Smooth muscle cell (in vitro differentiated cells): ENCODE results near the gene MBNL3. TPM values are rescaled to one million over a fixed set of nuclear protein-coding genes. Genes with fewer than 3 reads are reported as not detected.

ENCODE experiments used
- DNase-seq: peaks from one replicate; lab custom pipeline; 2025; ENCODE audit not compliant: unreplicated experiment; lab: John Stamatoyannopoulos, UW
- H2AFZ ChIP-seq: fragments of 200-600 bp; sonication (generic); 2 replicates; pipeline ENCODE4 v1.6.0; 2016; ENCODE audit warnings: antibody characterized with exemption, low read depth, mild to moderate bottlenecking
- H3F3A ChIP-seq: fragments of 200-600 bp; sonication (generic); 2 replicates; pipeline ENCODE4 v1.6.0; 2017; ENCODE audit warnings: antibody characterized with exemption, low read depth
- H3K27ac ChIP-seq: fragments of 200-600 bp; sonication (generic); 2 replicates; pipeline ENCODE4 v1.5.1; 2016; ENCODE audit warnings: low read depth, mild to moderate bottlenecking
- H3K27me3 ChIP-seq: fragments of 200-600 bp; sonication (generic); 2 replicates; pipeline ENCODE4 v1.6.1; 2016; ENCODE audit warnings: low read depth, mild to moderate bottlenecking
- H3K36me3 ChIP-seq: fragments of 200-600 bp; sonication (generic); 2 replicates; pipeline ENCODE4 v1.5.1; 2016; ENCODE audit warnings: low read depth
- H3K4me1 ChIP-seq: fragments of 200-600 bp; sonication (generic); 2 replicates; pipeline ENCODE4 v1.5.1; 2016; ENCODE audit warnings: low read depth
- H3K4me2 ChIP-seq: fragments of 200-600 bp; sonication (generic); 2 replicates; pipeline ENCODE4 v1.6.0; 2016; ENCODE audit warnings: mild to moderate bottlenecking
- H3K4me3 ChIP-seq: fragments of 200-600 bp; sonication (generic); 2 replicates; pipeline ENCODE4 v1.5.1; 2016; ENCODE audit warnings: mild to moderate bottlenecking
- H3K79me2 ChIP-seq: fragments of 200-600 bp; sonication (generic); 2 replicates; pipeline ENCODE4 v1.6.0; 2016; ENCODE audit warnings: low read depth, mild to moderate bottlenecking
- H3K9ac ChIP-seq: fragments of 200-600 bp; sonication (generic); 2 replicates; pipeline ENCODE4 v1.6.0; 2016; ENCODE audit warnings: low read depth
- H3K9me3 ChIP-seq: fragments of 200-600 bp; sonication (generic); replicated peaks from 2 replicates; pipeline ENCODE4 v1.5.1; 2016; ENCODE audit warnings: low read depth
- H4K20me1 ChIP-seq: fragments of 200-600 bp; sonication (generic); 2 replicates; pipeline ENCODE4 v1.6.0; 2016; ENCODE audit warnings: low read depth
- WGBS: methylation state at CpG from one replicate; pipeline ENCODE4 v1.1.7; 2016; ENCODE audit warnings: low lambda C conversion rate; 5-methylcytosine and 5-hydroxymethylcytosine counted together
- polyA plus RNA-seq: library from polyadenylated mRNA; unstranded; fragments of >200 nt; fragmentation: Nextera tagmentation; extraction: Ambion mirVana; gene quantifications from 2 replicates; pipeline ENCODE4 v1.2.1, GENCODE V29; 2016
- total RNA-seq: library from RNA; depleted of rRNA; stranded (reverse); fragments of >200 nt; gene quantifications from 2 replicates; pipeline ENCODE4 v1.2.3, GENCODE V29; 2014
- TF ChIP-seq, protein P1 (sequence below): fragments of 200-600 bp; sonication (generic); IDR thresholded peaks from 2 replicates; pipeline ENCODE4 v1.5.1; 2017; ENCODE audit warnings: borderline replicate concordance, mild to moderate bottlenecking, antibody characterized with exemption; ENCODE audit not compliant: insufficient read depth, poor library complexity, severe bottlenecking

MBNL3 gene
- total and polyA plus RNA-seq, 2 experiments from 2014 or later, result 15.7 to 49.0 TPM

DNA sequence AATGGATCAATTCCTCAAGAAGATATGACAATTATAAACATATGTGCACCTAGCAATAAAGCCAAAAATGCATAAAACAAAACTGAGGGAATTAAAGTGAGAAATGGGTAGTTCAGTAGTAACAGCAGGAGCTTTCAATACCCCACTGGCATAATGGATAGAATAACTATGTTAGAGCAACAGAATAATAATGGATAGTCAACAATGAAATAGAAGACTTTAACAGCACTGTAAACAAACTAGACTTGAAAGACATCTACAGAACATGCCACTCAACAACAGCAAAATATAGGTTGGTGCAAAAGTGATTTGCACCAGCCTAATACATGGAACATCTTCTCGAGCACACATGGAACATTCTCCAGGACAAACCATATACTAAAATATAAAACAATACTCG lies 20.0 kb upstream of the MBNL3 start:
- no peaks in the 10 kb centered on the region for H3K27me3 ChIP-seq
- H2AFZ ChIP-seq, result no peak overlapping the region
- H3K27ac ChIP-seq, result no peak overlapping the region
- no peaks in the 10 kb centered on the region for H3K9me3 ChIP-seq
- H3K4me2 ChIP-seq, result no peak overlapping the region
- DNase-seq, result no peak
- no peaks in the 10 kb centered on the region for H3K36me3 ChIP-seq
- H4K20me1 ChIP-seq, result no peaks in the 10 kb centered on the region
- no peak overlapping the region for H3K9ac ChIP-seq
- no peaks in the 10 kb centered on the region for H3F3A ChIP-seq
- H3K4me3 ChIP-seq, result no peak overlapping the region
- H3K4me1 ChIP-seq, result no peaks in the 10 kb centered on the region
- H3K79me2 ChIP-seq, result no peaks in the 10 kb centered on the region
- WGBS, result 74% methylated on average over 2 of the region's 2 CpGs
- TF ChIP-seq, protein P1, sequence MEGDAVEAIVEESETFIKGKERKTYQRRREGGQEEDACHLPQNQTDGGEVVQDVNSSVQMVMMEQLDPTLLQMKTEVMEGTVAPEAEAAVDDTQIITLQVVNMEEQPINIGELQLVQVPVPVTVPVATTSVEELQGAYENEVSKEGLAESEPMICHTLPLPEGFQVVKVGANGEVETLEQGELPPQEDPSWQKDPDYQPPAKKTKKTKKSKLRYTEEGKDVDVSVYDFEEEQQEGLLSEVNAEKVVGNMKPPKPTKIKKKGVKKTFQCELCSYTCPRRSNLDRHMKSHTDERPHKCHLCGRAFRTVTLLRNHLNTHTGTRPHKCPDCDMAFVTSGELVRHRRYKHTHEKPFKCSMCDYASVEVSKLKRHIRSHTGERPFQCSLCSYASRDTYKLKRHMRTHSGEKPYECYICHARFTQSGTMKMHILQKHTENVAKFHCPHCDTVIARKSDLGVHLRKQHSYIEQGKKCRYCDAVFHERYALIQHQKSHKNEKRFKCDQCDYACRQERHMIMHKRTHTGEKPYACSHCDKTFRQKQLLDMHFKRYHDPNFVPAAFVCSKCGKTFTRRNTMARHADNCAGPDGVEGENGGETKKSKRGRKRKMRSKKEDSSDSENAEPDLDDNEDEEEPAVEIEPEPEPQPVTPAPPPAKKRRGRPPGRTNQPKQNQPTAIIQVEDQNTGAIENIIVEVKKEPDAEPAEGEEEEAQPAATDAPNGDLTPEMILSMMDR, result no peak

DNA sequence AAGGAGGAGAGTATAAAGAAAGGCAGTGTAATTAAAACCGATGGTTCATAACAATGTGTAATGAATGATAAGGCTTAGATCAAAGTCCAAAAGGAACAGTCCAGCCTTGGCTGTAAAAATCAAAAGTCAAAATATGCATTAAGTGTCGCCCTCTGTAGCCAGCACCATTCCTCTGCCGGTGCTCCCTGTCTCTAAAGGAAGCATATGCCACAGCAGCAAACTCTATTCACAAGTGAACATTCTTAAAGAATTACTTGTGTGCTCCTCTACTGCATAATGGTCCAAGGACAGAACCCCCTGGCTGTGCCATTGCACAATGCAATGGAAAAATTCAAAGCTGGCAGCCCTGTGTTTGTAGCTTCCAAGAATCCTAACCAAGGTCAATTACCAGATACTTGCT lies 16.3 kb upstream of the MBNL3 start:
- Histone ChIP-seq H3K79me2 (no peaks in the 10 kb centered on the region), H3K9me3 (no peaks in the 10 kb centered on the region), H3K4me1 (no peaks in the 10 kb centered on the region), H3K9ac (no peak overlapping the region), H4K20me1 (no peaks in the 10 kb centered on the region), H3K36me3 (no peaks in the 10 kb centered on the region), H3K27ac (no peak overlapping the region), H3F3A (no peaks in the 10 kb centered on the region), H3K4me3 (no peak overlapping the region), H3K4me2 (no peak overlapping the region), H2AFZ (no peak overlapping the region), H3K27me3 (no peaks in the 10 kb centered on the region)
- TF ChIP-seq, protein P1, result no peak
- 77% methylated on average over 3 of the region's 3 CpGs for WGBS
- no peak for DNase-seq

DNA sequence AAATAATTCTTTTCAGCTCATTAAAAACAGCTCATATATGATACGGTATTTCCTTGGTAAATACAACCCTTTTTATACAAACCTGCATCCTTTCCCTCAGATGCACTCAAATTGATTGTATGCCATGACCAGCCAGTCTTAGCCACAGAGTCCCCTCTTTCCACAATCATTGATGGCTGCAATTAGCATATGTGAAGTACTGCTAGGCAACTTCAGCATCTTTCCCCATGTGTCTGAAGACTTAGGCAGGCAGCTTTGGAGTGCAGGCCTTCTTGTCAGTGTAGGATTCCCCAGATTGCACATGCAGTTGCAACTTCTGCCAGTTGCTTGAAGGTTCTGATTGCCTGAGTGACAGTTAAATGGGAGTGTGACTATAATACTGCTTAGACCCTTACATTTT lies 15.6 kb upstream of the MBNL3 start:
- Histone ChIP-seq H3K4me2 (no peak overlapping the region), H3K9ac (no peak overlapping the region), H3K79me2 (no peaks in the 10 kb centered on the region), H2AFZ (no peak overlapping the region), H3K9me3 (no peaks in the 10 kb centered on the region), H3F3A (no peaks in the 10 kb centered on the region), H3K27ac (no peak overlapping the region), H3K36me3 (no peaks in the 10 kb centered on the region), H3K4me1 (no peaks in the 10 kb centered on the region), H4K20me1 (no peaks in the 10 kb centered on the region), H3K27me3 (no peaks in the 10 kb centered on the region), H3K4me3 (no peak overlapping the region)
- WGBS, result 74% methylated on average over 1 of the region's 1 CpG
- TF ChIP-seq, protein P1, result no peak
- DNase-seq, result no peak

DNA sequence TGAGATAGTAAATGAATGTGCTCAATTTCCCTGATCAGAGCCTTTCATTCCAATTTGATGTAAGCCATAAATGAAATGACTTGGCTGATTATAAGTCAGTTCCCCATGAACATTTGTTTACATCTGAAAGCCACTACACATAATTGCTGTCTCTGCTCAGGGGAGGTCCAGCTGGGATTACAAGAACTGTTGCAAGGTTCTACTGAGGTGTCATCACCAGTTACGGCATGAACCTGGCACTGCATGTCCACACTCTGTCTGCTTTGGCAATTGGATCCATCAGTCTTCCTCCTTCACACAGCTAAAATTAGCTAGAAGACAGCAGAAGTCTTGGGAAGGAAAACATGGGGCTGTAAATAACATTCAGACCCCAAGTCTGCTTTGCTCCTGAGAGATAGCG lies 12.8 kb upstream of the MBNL3 start:
- H3K4me1 ChIP-seq, result no peaks in the 10 kb centered on the region
- TF ChIP-seq, protein P1, result no peak
- no peak overlapping the region for H2AFZ ChIP-seq
- no peak for DNase-seq
- H3K9me3 ChIP-seq, result no peaks in the 10 kb centered on the region
- H3K4me2 ChIP-seq, result no peak overlapping the region
- WGBS, result 87% methylated on average over 2 of the region's 2 CpGs
- H3K27me3 ChIP-seq, result no peaks in the 10 kb centered on the region
- no peaks in the 10 kb centered on the region for H4K20me1 ChIP-seq
- no peak overlapping the region for H3K9ac ChIP-seq
- H3K4me3 ChIP-seq, result no peak overlapping the region
- no peaks in the 10 kb centered on the region for H3K36me3 ChIP-seq
- H3K27ac ChIP-seq, result no peak overlapping the region
- no peaks in the 10 kb centered on the region for H3F3A ChIP-seq
- H3K79me2 ChIP-seq, result no peaks in the 10 kb centered on the region
